H1 (cell line): ENCODE data around the gene S100A12. TPM values are rescaled to one million over a fixed set of nuclear protein-coding genes. Genes with fewer than 3 reads are reported as not detected.

Source experiments
- CTCF ChIA-PET: fragments of 300-600 bp; sonication (Branson Sonifier 250); formaldehyde crosslinking; loops from one replicate; lab custom pipeline; 2021; ENCODE audit not compliant: partially characterized antibody; lab: Charles Lee
- POLR2A ChIA-PET: fragments of 300-600 bp; sonication (Branson Sonifier 250); formaldehyde crosslinking; loops from one replicate; lab custom pipeline; 2021; ENCODE audit warnings: inconsistent platforms; ENCODE audit not compliant: partially characterized antibody; lab: Charles Lee
- DNase-seq, 2 experiments: peaks; one replicate each; pipeline versions ENCODE4 v3.0.0 to v3.0.0-alpha.2; 2010 to 2022; ENCODE audit warnings: low spot score in 2 of 2, low read depth in 1 of 2, mixed read lengths in 1 of 2
- FAIRE-seq: peaks from 2 replicates; lab custom pipeline; 2011; peaks lifted over from hg19 to GRCh38; lab: Jason Lieb, UNC
- H2AFZ ChIP-seq: 2 replicates; pipeline ENCODE4 v1.8.1; 2012; ENCODE audit warnings: low read length, inconsistent platforms
- H2AK5ac ChIP-seq: 2 replicates; pipeline ENCODE4 v1.6.1; 2013; ENCODE audit warnings: low read depth, low read length
- H2BK120ac ChIP-seq: replicated peaks from 2 replicates; pipeline ENCODE3; 2013; ENCODE audit warnings: low read depth, low read length, inconsistent platforms
- H2BK12ac ChIP-seq: 2 replicates; pipeline ENCODE4 v1.6.1; 2013; ENCODE audit warnings: low read depth, low read length
- H2BK15ac ChIP-seq: 2 replicates; pipeline ENCODE4 v1.6.1; 2013; ENCODE audit warnings: low read length
- H2BK20ac ChIP-seq: 2 replicates; pipeline ENCODE4 v1.6.1; 2013; ENCODE audit warnings: low read length
- H2BK5ac ChIP-seq: 2 replicates; pipeline ENCODE4 v1.6.1; 2013; ENCODE audit warnings: low read depth, low read length
- H3K14ac ChIP-seq: 2 replicates; pipeline ENCODE4 v1.6.1; 2013; ENCODE audit warnings: inconsistent platforms; ENCODE audit not compliant: insufficient read length
- H3K18ac ChIP-seq: 2 replicates; pipeline ENCODE4 v1.6.1; 2013; ENCODE audit warnings: low read length; ENCODE audit errors: extremely low read depth
- H3K23ac ChIP-seq: 2 replicates; pipeline ENCODE4 v1.6.1; 2013; ENCODE audit warnings: inconsistent platforms; ENCODE audit not compliant: insufficient read length
- H3K23me2 ChIP-seq: 2 replicates; pipeline ENCODE4 v1.6.1; 2013; ENCODE audit warnings: low read depth, low read length
- H3K27ac ChIP-seq: 2 replicates; pipeline ENCODE4 v1.6.1; 2011; ENCODE audit warnings: low read depth, low read length, inconsistent platforms
- H3K27me3 ChIP-seq, 4 experiments: replicated peaks in 1 of 4; 1 replicate in 1 of 4; 2 replicates in 3 of 4; pipeline versions ENCODE4 v1.6.1 to v1.8.1; 2011 to 2013; ENCODE audit warnings: low read length in 3 of 4, mild to moderate bottlenecking in 3 of 4, inconsistent platforms in 2 of 4, mixed read lengths in 2 of 4, moderate library complexity in 1 of 4; ENCODE audit not compliant: control insufficient read depth in 3 of 4, insufficient read depth in 3 of 4; ENCODE audit errors: extremely low read depth in 1 of 4
- H3K36me3 ChIP-seq, 4 experiments: 2 replicates each; pipeline versions ENCODE4 v1.6.1 to v1.8.1; 2011 to 2013; ENCODE audit warnings: mild to moderate bottlenecking in 4 of 4, low read length in 3 of 4, moderate library complexity in 2 of 4, control low read depth in 1 of 4, inconsistent platforms in 1 of 4; ENCODE audit not compliant: insufficient read depth in 4 of 4, control insufficient read depth in 2 of 4
- H3K4ac ChIP-seq: replicated peaks from 2 replicates; pipeline ENCODE3; 2013; ENCODE audit warnings: low read length, low read depth, mixed read lengths, inconsistent platforms; ENCODE audit not compliant: insufficient read length
- H3K4me1 ChIP-seq, 4 experiments: replicated peaks in 1 of 4; 1 replicate in 1 of 4; 2 replicates in 3 of 4; pipeline versions ENCODE4 v1.6.1 to v1.8.1; 2011 to 2013; ENCODE audit warnings: low read length in 3 of 4, inconsistent platforms in 2 of 4, mixed read lengths in 1 of 4; ENCODE audit not compliant: insufficient read depth in 4 of 4, control insufficient read depth in 3 of 4
- H3K4me2 ChIP-seq, 2 experiments: 2 replicates each; pipeline versions ENCODE4 v1.6.1 to v1.8.1; 2011 to 2013; ENCODE audit warnings: low read depth in 2 of 2, low read length in 2 of 2, control low read depth in 1 of 2, inconsistent platforms in 1 of 2, mild to moderate bottlenecking in 1 of 2; ENCODE audit not compliant: insufficient read depth in 1 of 2
- H3K4me3 ChIP-seq, 4 experiments: fragments of 200-600, 300-600 bp in 1 of 4; sonication (generic), shearing (Covaris generic), sonication (Bioruptor Twin) in 1 of 4; 2 replicates each; pipeline versions ENCODE4 v1.5.1 to v1.8.1; 2011 to 2016; ENCODE audit warnings: low read length in 4 of 4, low read depth in 3 of 4, control low read depth in 2 of 4, inconsistent platforms in 2 of 4, mild to moderate bottlenecking in 2 of 4, mixed read lengths in 1 of 4, moderate library complexity in 1 of 4; ENCODE audit not compliant: insufficient read depth in 2 of 4; ENCODE audit errors: extremely low read depth in 1 of 4
- H3K56ac ChIP-seq: replicated peaks from 2 replicates; pipeline ENCODE3; 2013; ENCODE audit warnings: low read depth, mild to moderate bottlenecking, mixed read lengths, low read length, inconsistent platforms; ENCODE audit not compliant: insufficient read length
- H3K79me1 ChIP-seq: 2 replicates; pipeline ENCODE4 v1.6.1; 2013; ENCODE audit warnings: low read depth, low read length, control low read depth
- H3K79me2 ChIP-seq, 2 experiments: 2 replicates each; pipeline versions ENCODE4 v1.6.1 to v1.8.1; 2012 to 2013; ENCODE audit warnings: low read length in 2 of 2, mild to moderate bottlenecking in 2 of 2, inconsistent platforms in 1 of 2; ENCODE audit not compliant: insufficient read depth in 2 of 2, control insufficient read depth in 1 of 2
- H3K9ac ChIP-seq, 4 experiments: replicated peaks in 1 of 4; 1 replicate in 1 of 4; 2 replicates in 3 of 4; pipeline versions ENCODE4 v1.6.1 to v1.8.1; 2011 to 2013; ENCODE audit warnings: low read depth in 3 of 4, low read length in 3 of 4, control low read depth in 2 of 4, mild to moderate bottlenecking in 2 of 4, moderate library complexity in 2 of 4, inconsistent platforms in 1 of 4; ENCODE audit errors: extremely low read depth in 1 of 4
- H3K9me3 ChIP-seq, 2 experiments: 2 replicates each; pipeline versions ENCODE4 v1.6.1 to v1.8.1; 2012 to 2013; ENCODE audit warnings: mild to moderate bottlenecking in 2 of 2, moderate library complexity in 2 of 2, control low read depth in 1 of 2, inconsistent platforms in 1 of 2, low read depth in 1 of 2, low read length in 1 of 2, mixed read lengths in 1 of 2; ENCODE audit not compliant: insufficient read depth in 2 of 2
- H4K20me1 ChIP-seq, 2 experiments: replicated peaks in 1 of 2; 2 replicates each; pipeline versions ENCODE3 to v1.8.1; 2011 to 2013; ENCODE audit warnings: inconsistent platforms in 2 of 2, low read length in 2 of 2, mild to moderate bottlenecking in 1 of 2; ENCODE audit not compliant: insufficient read depth in 2 of 2, control insufficient read depth in 1 of 2
- H4K5ac ChIP-seq: 2 replicates; pipeline ENCODE4 v1.6.1; 2013; ENCODE audit warnings: low read length, low read depth, mixed read lengths, inconsistent platforms; ENCODE audit not compliant: insufficient read length
- H4K8ac ChIP-seq: 2 replicates; pipeline ENCODE4 v1.8.0; 2013; ENCODE audit warnings: mild to moderate bottlenecking, moderate library complexity, low read length, inconsistent platforms; ENCODE audit not compliant: insufficient read depth; ENCODE audit errors: extremely low read depth
- H4K91ac ChIP-seq: replicated peaks from 2 replicates; pipeline ENCODE3; 2013; ENCODE audit warnings: low read length, mixed read lengths, inconsistent platforms; ENCODE audit not compliant: insufficient read length
- CBX5 ChIP-seq: fragments of 300-800, 300-1000 bp; sonication (generic); IDR thresholded peaks from 2 replicates; pipeline ENCODE4 v1.7.1; 2016; ENCODE audit warnings: antibody characterized with exemption, low read length, low read depth
- CREB1 ChIP-seq: IDR thresholded peaks from 2 replicates; pipeline ENCODE4 v1.6.1; 2012; ENCODE audit warnings: inconsistent platforms
- CTCF ChIP-seq, 3 experiments: IDR thresholded peaks; 1 replicate in 2 of 3; 2 replicates in 1 of 3; pipeline versions ENCODE4 v1.5.1 to v1.6.1; 2011; ENCODE audit warnings: low read length in 3 of 3, mild to moderate bottlenecking in 3 of 3, inconsistent platforms in 2 of 3, low read depth in 1 of 3, moderate library complexity in 1 of 3; ENCODE audit not compliant: insufficient read depth in 1 of 3; ENCODE audit errors: control extremely low read depth in 1 of 3
- EZH2 ChIP-seq: fragments of 200-600 bp; sonication (generic); IDR thresholded peaks from 2 replicates; pipeline ENCODE4 v1.7.1; 2012; ENCODE audit warnings: low read depth, mild to moderate bottlenecking, moderate library complexity, low read length, inconsistent platforms; ENCODE audit not compliant: severe bottlenecking
- NANOG ChIP-seq: IDR thresholded peaks from 2 replicates; pipeline ENCODE4 v1.6.1; 2011; ENCODE audit warnings: low read length, low read depth, mild to moderate bottlenecking, inconsistent platforms; ENCODE audit not compliant: insufficient read depth, poor library complexity, severe bottlenecking
- POLR2AphosphoS5 ChIP-seq: IDR thresholded peaks from 2 replicates; pipeline ENCODE4 v1.6.1; 2011; ENCODE audit warnings: low read depth, low read length
- RNF2 ChIP-seq: fragments of 200-900, 300-1000 bp; sonication (generic); IDR thresholded peaks from 2 replicates; pipeline ENCODE4 v1.7.1; 2016; ENCODE audit warnings: borderline replicate concordance, low read depth, mild to moderate bottlenecking, antibody characterized with exemption, low read length; ENCODE audit not compliant: poor library complexity, severe bottlenecking; ENCODE audit errors: missing control alignments
- SAP30 ChIP-seq: fragments of 300-600 bp; sonication (generic); IDR thresholded peaks from 2 replicates; pipeline ENCODE4 v1.7.1; 2012; ENCODE audit warnings: low read length, moderate library complexity, mild to moderate bottlenecking, inconsistent platforms; ENCODE audit not compliant: insufficient read depth, insufficient replicate concordance
- SIRT6 ChIP-seq: IDR thresholded peaks from one replicate; pipeline ENCODE4 v1.7.1; 2012; ENCODE audit warnings: low read length, inconsistent platforms
- YY1 ChIP-seq: IDR thresholded peaks from 2 replicates; pipeline ENCODE4 v1.6.1; 2011; ENCODE audit warnings: low read depth, mild to moderate bottlenecking, low read length
- WGBS, 2 experiments: shearing (Covaris generic) in 1 of 2; methylation state at CpG; one replicate each; pipeline versions ENCODE4 v1.1.6 to v1.1.7; 2013 to 2015; ENCODE audit warnings: low lambda C conversion rate in 2 of 2, mixed read lengths in 2 of 2, inconsistent platforms in 1 of 2, low coverage in 1 of 2, missing lambda C conversion rate in 1 of 2; ENCODE audit not compliant: insufficient replicate concordance in 2 of 2, insufficient coverage in 1 of 2, insufficient read length in 1 of 2; ENCODE audit errors: extremely low coverage in 1 of 2, missing lambda C conversion rate in 1 of 2; 5-methylcytosine and 5-hydroxymethylcytosine counted together
- polyA plus RNA-seq, 7 experiments: library from polyadenylated mRNA; depleted of rRNA in 3 of 7; stranded (reverse) in 5 of 7; unstranded in 2 of 7; fragments of >200 nt in 5 of 7; fragments of 200-250 nt in 2 of 7; gene quantifications; 1 replicate in 5 of 7; 2 replicates in 1 of 7; 4 replicates in 1 of 7; pipeline versions ENCODE4 v1.2.1 to v1.2.3, GENCODE V29; 2011 to 2013; ENCODE audit warnings: missing spikeins in 2 of 7, mixed read lengths in 2 of 7
- total RNA-seq: library from RNA; stranded (reverse); fragmentation: NEBNext Ultra II Directional; extraction: Animal tissue kit (Norgen Biotek cat#: 25700); gene quantifications from 2 replicates; pipeline ENCODE4 v1.2.1, GENCODE V29; 2021

S100A12 gene
- total and polyA plus RNA-seq, 2 of the 8 experiments (the other 6 are each of a cell fraction or from before 2014, with no cell fraction given): not detected

GRCh38 chr1:153350321-153350957 lies 25.0 kb downstream of the S100A12 start:
- H3K27me3 ChIP-seq: no peaks in the 10 kb centered on the region
- no peak overlapping the region for H3K56ac ChIP-seq
- DNase-seq (peak in 1 of 2 experiments; percentile 35), FAIRE-seq (no peak)
- no peaks in the 10 kb centered on the region for H3K9me3 ChIP-seq
- no peaks in the 10 kb centered on the region for H3K23me2 ChIP-seq
- no peak overlapping the region for H2BK20ac ChIP-seq
- H3K14ac ChIP-seq: no peak overlapping the region
- H3K79me2 ChIP-seq: no peaks in the 10 kb centered on the region
- H3K27ac ChIP-seq: no peak overlapping the region
- H3K4me1 ChIP-seq: no peaks in the 10 kb centered on the region
- no peak overlapping the region for H2BK12ac ChIP-seq
- no peak overlapping the region for H2BK5ac ChIP-seq
- H2BK15ac ChIP-seq: no peak overlapping the region
- H4K8ac ChIP-seq: no peak overlapping the region
- H2BK120ac ChIP-seq: no peak overlapping the region
- no peak overlapping the region for H3K4me2 ChIP-seq
- no peaks in the 10 kb centered on the region for H3K36me3 ChIP-seq
- H4K91ac ChIP-seq: no peak overlapping the region
- H3K79me1 ChIP-seq: no peaks in the 10 kb centered on the region
- H3K9ac ChIP-seq: no peak overlapping the region
- no peak overlapping the region for H3K18ac ChIP-seq
- H4K5ac ChIP-seq: no peak overlapping the region
- no peak overlapping the region for H3K23ac ChIP-seq
- ChIA-PET CTCF (interaction anchor here (1.9 to 8.5 kb wide), 3 partner anchors 12 to 277 kb away, joined by 5 to 360 read pairs (median 15); partner anchors contain the start of gene S100A13), POLR2A (no interaction called here)
- H3K4me3 ChIP-seq: no peak overlapping the region
- no peaks in the 10 kb centered on the region for H4K20me1 ChIP-seq
- WGBS, 2 experiments: 56% methylated on average over 1 of the region's 1 CpG; no CpG with 5 or more reads in 1 of the 2 experiments
- no peak overlapping the region for H2AFZ ChIP-seq
- no peak overlapping the region for H2AK5ac ChIP-seq
- H3K4ac ChIP-seq: no peak overlapping the region
- no peak for TF ChIP-seq POLR2AphosphoS5
- no peak for TF ChIP-seq RNF2
- TF ChIP-seq CTCF (IDR thresholded peaks at IDR 0.05; ENCODE audit: control extremely low read depth in 1 of 3, insufficient read depth in 1 of 3, low read depth in 1 of 3, low read length in 3 of 3): no peak
- no peak for TF ChIP-seq NANOG
- TF ChIP-seq YY1: no peak
- TF ChIP-seq CREB1: no peak
- no peak for TF ChIP-seq SAP30
- TF ChIP-seq SIRT6: no peak
- TF ChIP-seq EZH2: no peak
- TF ChIP-seq CBX5: no peak
